ENCODE measurements around the gene TSPOAP1. TPM values are rescaled to one million over a fixed set of nuclear protein-coding genes. Genes with fewer than 3 reads are reported as not detected.
A peak's percentile ranks its signal among the peaks of the same experiment; 100 is the strongest.

Gene TSPOAP1
- total and polyA plus RNA-seq, 2 of the 4 experiments (the other 2 are of a cell fraction): 0.90 to 1.6 TPM

- H2BK20ac ChIP-seq (ENCODE audit: low read depth, low read length): no peak overlapping the region
- no peak overlapping the region for H3K18ac ChIP-seq (ENCODE audit: low read depth, low read length)
- H3K4me3 ChIP-seq (ENCODE audit: insufficient read depth, low read depth, low read length): no peak overlapping the region
- H2BK5ac ChIP-seq (ENCODE audit: low read depth, low read length, poor library complexity, severe bottlenecking): no peak overlapping the region
- peaks cover 38% of the 10 kb centered on the region for H3K4me1 ChIP-seq (ENCODE audit: control insufficient read depth, insufficient read depth, low read length)
- dilution Hi-C loops (cut with HindIII; ENCODE audit: low sequenced_read_pairs, unreplicated experiment): no loop called here
- H4K91ac ChIP-seq (ENCODE audit: insufficient read depth, low read depth, low read length): no peak overlapping the region
- in situ Hi-C loops (cut with MboI; ENCODE audit: low sequenced_read_pairs): loop anchor here (25.0 kb wide), 1 partner anchor 478 kb away; the partner anchor contains the start of gene MRPS23
- no peaks in the 10 kb centered on the region for H3K27me3 ChIP-seq (ENCODE audit: control insufficient read depth, insufficient read depth, low read length)
- peaks cover 12 to 24% of the 10 kb centered on the region in 2 experiments for H3K79me1 ChIP-seq (ENCODE audit: low read depth in 1 of 2, low read length in 2 of 2)
- H3K56ac ChIP-seq (ENCODE audit: extremely low read depth, insufficient read depth, low read length): no peak overlapping the region
- H3K36me3 ChIP-seq (ENCODE audit: control insufficient read depth, insufficient read depth, low read length): peaks cover 17% of the 10 kb centered on the region
- H3K4me2 ChIP-seq (ENCODE audit: low read depth, low read length): no peak overlapping the region
- no peak overlapping the region for H4K5ac ChIP-seq (ENCODE audit: low read depth, low read length)
- DNase-seq (no peak), ATAC-seq (ENCODE audit: low read depth) (no peak)
- peaks cover 41% of the 10 kb centered on the region for H3K9me1 ChIP-seq (ENCODE audit: insufficient read depth, low read length)
- 100% methylated on average over 1 of the region's 5 CpGs; no CpG with 5 or more reads in 1 of the 2 experiments for WGBS, 2 experiments (ENCODE audit: extremely low coverage in 2 of 2, insufficient read length in 1 of 2)
- ChIA-PET POLR2A (ENCODE audit: unreplicated experiment) (interaction anchor here (2.2 kb wide), 1 partner anchor 12 kb away, joined by 6 read pairs; the partner anchor contains the start of gene SUPT4H1), CTCF (interaction anchor here (1.0 kb wide), 1 partner anchor 23 kb away, joined by 3 read pairs; no protein-coding TSS in a partner anchor)
- no peaks in the 10 kb centered on the region for H3K9me3 ChIP-seq (ENCODE audit: control insufficient read depth, insufficient read depth, low read length)
- no peak overlapping the region for H3K9ac ChIP-seq (ENCODE audit: low read depth, low read length)
- H3K4ac ChIP-seq (ENCODE audit: low read depth, low read length): peak overlapping the region; percentile 100; the same call in 1 of the 2 replicates
- H2BK15ac ChIP-seq (ENCODE audit: low read depth, low read length): no peak overlapping the region; the same call in 2 of the 3 replicates
- H2AK5ac ChIP-seq (ENCODE audit: low read depth, low read length): no peak overlapping the region
- intact Hi-C loops (cut with micrococcal nuclease): no loop called here
- TF ChIP-seq SMC3 (IDR thresholded peaks at IDR 0.05; ENCODE audit: low read depth, low read length) (no peak), NFE2L2 (IDR thresholded peaks at IDR 0.05; ENCODE audit: low read depth, low read length) (no peak), MXI1 (IDR thresholded peaks at IDR 0.05; ENCODE audit: borderline replicate concordance, low read depth, low read length) (no peak), RFX5 (IDR thresholded peaks at IDR 0.05; ENCODE audit: low read depth, low read length) (no peak)
- no peaks in the 10 kb centered on the region for H4K20me1 ChIP-seq (ENCODE audit: insufficient read depth, low read length)
- peak overlapping the region; percentile 98; the same call in 1 of the 2 replicates for H3K23ac ChIP-seq (ENCODE audit: low read depth, low read length)
- H2AK9ac ChIP-seq (replicated peaks; ENCODE audit: low read depth, low read length, poor library complexity): no peak overlapping the region
- no peak overlapping the region; the same call in 1 of the 2 replicates for H3K14ac ChIP-seq (replicated peaks; ENCODE audit: low read depth, low read length)
- peak overlapping the region in 1 of 2 experiments; percentile 100; a peak in 3 of 4 replicates for H4K8ac ChIP-seq (ENCODE audit: low read depth in 2 of 2, low read length in 2 of 2)
- no peak overlapping the region for H2AFZ ChIP-seq (replicated peaks; ENCODE audit: low read length, poor library complexity)
- H3K27ac ChIP-seq (ENCODE audit: insufficient read depth, low read length): no peak overlapping the region
- H2BK120ac ChIP-seq (ENCODE audit: low read depth, low read length): no peak overlapping the region
- no TSS peak for BruUV-seq (replicated peaks)
Measured at GRCh38 chr17:58340405-58340876, 11.8 kb upstream of the TSPOAP1 start.

Measured in IMR-90 (cell line).